Posterior cingulate gyrus (tissue), 11 donors: Measurements from ENCODE around the gene YPEL1.
"Not testable (repeated sequence)": the region's sequence is repeated elsewhere in the genome, so short reads cannot be mapped to it uniquely, and the experiment has no call there.

Source experiments
- DNase-seq, 10 donors: peaks; one replicate each; pipeline versions ENCODE4 v3.0.0 to v3.0.0-alpha.2; 2020 to 2021; ENCODE audit warnings: mixed read lengths in 3 of 10
- intact Hi-C: fragments of 100-400 bp; cut with DNase I; formaldehyde crosslinking; loops from one replicate; pipeline ENCODE4 v1.15.1; 2023

The YPEL1 gene

GRCh38 chr22:21726650-21727049 lies 8.9 kb downstream of the YPEL1 start:
- intact Hi-C loops = no loop called here
- DNase-seq = peak in 2 of 10 donors; percentile 18 to 41

GRCh38 chr22:21725956-21726649 lies 9.5 kb downstream of the YPEL1 start:
- intact Hi-C loops = no loop called here

GRCh38 chr22:21724496-21724895 lies 11.1 kb downstream of the YPEL1 start:
- intact Hi-C loops = not testable (repeated sequence)

More at GRCh38 chr22:21725956-21726649, 9.5 kb downstream of the YPEL1 start:
- no peak for DNase-seq

GRCh38 chr22:21721195-21721852 lies 14.3 kb downstream of the YPEL1 start:
- DNase-seq, intact Hi-C loops: not testable (repeated sequence)

More at GRCh38 chr22:21724496-21724895, 11.1 kb downstream of the YPEL1 start:
- DNase-seq = not testable (repeated sequence)

DNA sequence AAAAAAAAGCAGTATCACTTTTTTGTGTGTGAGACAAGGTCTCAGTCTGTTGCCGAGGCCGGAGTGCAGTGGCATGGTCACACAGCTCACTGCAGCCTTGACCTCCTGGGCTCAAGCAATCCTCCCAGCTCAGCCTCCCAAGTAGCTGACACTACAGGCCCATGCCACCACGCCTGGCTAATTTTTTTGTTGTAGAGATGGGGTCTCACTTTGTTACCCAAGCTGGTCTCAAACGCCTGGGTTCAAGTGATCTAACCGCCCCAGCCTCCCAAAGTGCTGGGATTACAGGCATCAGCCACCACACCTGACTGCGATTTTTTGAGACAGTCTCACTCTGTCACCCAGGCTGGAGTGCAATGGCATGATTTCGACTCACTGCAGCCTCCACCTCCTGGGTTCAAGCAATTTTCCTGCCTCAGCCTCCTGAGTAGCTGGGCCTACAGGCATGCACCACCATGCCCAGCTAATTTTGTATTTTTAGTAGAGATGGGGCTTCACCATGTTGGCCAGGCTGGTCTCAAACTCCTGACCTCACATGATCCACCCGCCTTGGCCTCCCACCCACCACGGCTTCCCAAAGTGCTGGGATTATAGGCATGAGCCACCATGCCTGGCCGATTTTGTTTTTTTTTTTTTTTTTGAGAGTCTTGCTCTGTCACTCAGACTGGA lies 15.3 kb downstream of the YPEL1 start:
- intact Hi-C loops, DNase-seq: not testable (repeated sequence)

DNA sequence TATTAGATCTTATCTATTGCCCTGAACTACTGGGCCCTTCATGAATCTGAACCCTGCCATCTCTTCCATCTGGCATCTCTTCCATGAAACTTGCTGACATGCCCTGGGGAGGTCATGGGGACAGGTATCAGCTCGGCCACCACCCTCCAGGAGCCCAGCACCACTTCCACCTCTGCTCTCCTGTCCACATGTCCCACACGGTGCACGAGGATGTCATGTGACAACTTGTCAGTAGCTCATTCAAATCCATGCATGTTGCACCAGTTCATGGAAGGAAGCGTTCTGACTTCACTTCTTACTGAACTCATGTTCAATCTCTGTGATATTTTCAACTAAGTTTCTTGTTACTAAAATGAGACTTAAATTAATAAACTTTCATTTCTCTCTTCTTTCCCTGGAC lies 16.6 kb downstream of the YPEL1 start:
- no peak for DNase-seq
- intact Hi-C loops = loop anchor here (10.0 kb wide), 1 partner anchor 156 kb away; no protein-coding TSS in a partner anchor

GRCh38 chr22:21718499-21718898 lies 17.1 kb downstream of the YPEL1 start:
- intact Hi-C loops = loop anchor here (10.0 kb wide), 1 partner anchor 156 kb away; no protein-coding TSS in a partner anchor
- DNase-seq = no peak

DNA sequence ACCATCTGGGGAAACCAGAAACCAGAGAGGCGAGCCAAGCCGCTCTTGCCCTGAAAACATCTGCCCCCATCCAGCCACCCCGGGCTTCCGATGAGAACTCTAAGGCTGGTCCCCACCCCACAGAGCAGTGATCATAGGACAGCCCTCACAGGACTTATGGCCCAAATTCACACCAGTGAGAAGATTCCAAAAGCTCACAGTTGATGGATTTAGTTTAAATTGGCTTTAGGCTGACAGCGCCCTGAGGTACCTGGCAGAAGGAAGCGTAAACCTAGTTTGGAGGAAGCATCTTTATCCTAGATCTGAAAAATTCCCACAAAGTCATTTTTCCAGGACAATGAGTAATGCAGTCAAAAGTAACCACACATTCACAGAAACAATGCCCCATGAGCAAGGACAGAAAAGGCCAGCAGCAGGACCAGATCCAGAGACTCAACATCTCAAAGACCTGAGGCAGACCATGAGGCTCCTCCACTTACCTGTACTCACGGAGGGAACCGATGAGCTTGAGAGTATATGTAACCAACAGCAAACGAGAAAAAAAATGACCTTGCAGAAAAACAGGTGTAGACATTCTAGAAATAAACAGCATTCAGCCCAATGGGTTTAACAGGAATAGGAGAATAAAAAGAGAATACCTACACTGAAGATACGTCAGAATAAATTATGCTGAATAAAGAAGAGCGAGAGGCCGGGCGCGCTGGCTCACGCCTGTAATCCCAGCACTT lies 19.0 kb downstream of the YPEL1 start:
- DNase-seq = not testable (repeated sequence)
- intact Hi-C loops = loop anchor here (10.0 kb wide), 1 partner anchor 158 kb away; no protein-coding TSS in a partner anchor

DNA sequence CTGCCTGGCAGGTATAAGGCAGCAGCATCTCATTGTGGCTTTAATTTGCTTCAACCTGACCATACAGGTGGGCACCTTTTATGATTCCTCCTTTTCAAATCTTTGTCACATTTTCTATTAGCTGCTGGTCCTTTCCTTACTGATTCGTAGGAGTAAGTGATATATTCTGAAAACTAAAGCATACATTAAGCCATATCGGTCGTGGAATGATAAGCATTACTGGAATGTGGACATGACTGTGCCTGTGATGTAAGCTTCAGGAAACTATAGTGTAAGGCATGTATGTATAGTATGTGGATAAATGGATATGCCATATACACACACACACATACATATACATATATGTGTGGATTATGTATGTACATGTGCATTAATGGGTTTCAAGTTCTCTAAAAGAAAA lies 20.8 kb downstream of the YPEL1 start:
- intact Hi-C loops = loop anchor here (10.0 kb wide), 1 partner anchor 160 kb away; no protein-coding TSS in a partner anchor

GRCh38 chr22:21714059-21714770 lies 21.4 kb downstream of the YPEL1 start:
- intact Hi-C loops = loop anchor here (10.0 kb wide), 1 partner anchor 161 kb away; no protein-coding TSS in a partner anchor
- DNase-seq = peak in 1 of 10 donors; percentile 85

More for the DNA sequence above, 20.8 kb downstream of the YPEL1 start:
- no peak for DNase-seq

- intact Hi-C loops = loop anchor here (1.0 to 10.0 kb wide), 3 partner anchors 161 to 239 kb away; partner anchors contain the start of gene PPM1F
- DNase-seq = no peak
These were observed 22.1 kb downstream of the YPEL1 start for GRCh38 chr22:21713428-21714058.

DNA sequence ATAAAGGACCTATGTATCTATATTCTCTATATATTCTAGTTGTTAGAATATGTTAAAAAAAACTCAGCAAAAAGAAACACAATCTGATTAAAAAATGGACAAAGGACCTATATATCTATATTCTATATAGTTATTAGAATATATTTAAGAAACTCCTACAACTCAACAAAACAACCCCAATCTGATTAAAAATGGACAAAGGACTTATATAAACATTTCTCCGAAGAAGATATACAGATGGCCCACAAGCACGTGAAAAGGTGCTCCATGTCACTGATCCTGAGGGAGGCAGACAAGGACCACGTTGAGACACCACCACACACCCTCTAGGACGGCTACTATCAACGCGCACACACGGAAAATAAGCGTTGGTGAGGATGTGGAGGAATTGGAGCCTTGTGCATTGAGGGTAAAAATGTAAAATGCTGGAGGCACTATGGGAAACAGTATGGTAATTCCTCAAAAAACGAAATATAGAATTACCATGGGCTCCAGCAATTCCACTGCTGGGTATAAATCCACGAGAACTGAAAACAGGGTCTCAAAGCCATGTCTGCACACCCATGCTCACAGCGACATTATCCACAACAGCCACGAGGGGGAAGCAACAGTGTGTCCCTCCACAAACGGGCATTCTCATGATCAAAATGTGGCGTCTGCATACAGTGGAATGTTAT lies 22.7 kb downstream of the YPEL1 start:
- intact Hi-C loops = loop anchor here (1.0 to 10.0 kb wide), 3 partner anchors 162 to 240 kb away; partner anchors contain the start of gene PPM1F
- DNase-seq = peak; percentile 44 to 95 (median 72)

GRCh38 chr22:21711851-21712250 lies 23.7 kb downstream of the YPEL1 start:
- DNase-seq = no peak
- intact Hi-C loops = loop anchor here (2.0 to 10.0 kb wide), 2 partner anchors 163 to 241 kb away; partner anchors contain the start of gene PPM1F

DNA sequence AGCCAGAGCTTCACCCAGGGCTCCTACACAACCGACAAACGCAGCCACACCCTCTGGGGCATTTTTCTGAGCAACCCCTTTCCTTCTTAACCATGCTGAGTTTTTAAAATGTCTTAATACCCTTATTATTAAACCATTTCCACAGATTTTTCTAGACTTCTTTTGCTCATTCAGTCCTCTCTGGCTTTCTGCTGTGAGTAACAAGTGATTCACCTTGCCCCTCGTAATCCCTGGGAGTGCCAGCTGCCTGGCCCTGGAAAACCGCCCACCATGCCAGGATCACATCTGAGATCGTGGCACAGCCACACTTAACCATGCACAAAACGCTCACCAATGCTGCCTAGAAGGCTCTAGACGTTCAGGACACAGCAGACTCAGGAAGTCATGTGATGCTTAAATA lies 25.4 kb downstream of the YPEL1 start:
- intact Hi-C loops = loop anchor here (10.0 kb wide), 1 partner anchor 165 kb away; no protein-coding TSS in a partner anchor
- DNase-seq = no peak

GRCh38 chr22:21709688-21710087 lies 25.9 kb downstream of the YPEL1 start:
- intact Hi-C loops = loop anchor here (10.0 kb wide), 1 partner anchor 165 kb away; no protein-coding TSS in a partner anchor

GRCh38 chr22:21708960-21709359 lies 26.6 kb downstream of the YPEL1 start:
- intact Hi-C loops = no loop called here
- no peak for DNase-seq

More at GRCh38 chr22:21709688-21710087, 25.9 kb downstream of the YPEL1 start:
- no peak for DNase-seq

- no peak for DNase-seq
- intact Hi-C loops = no loop called here
These were observed 27.9 kb downstream of the YPEL1 start for GRCh38 chr22:21707677-21708076.

- intact Hi-C loops = no loop called here
- no peak for DNase-seq
These were observed 31.8 kb downstream of the YPEL1 start for GRCh38 chr22:21703684-21704316.
